HG03571 (cell line): ENCODE data around the gene GHR.

Source experiments
- ATAC-seq: cut with Tn5 transposase; IDR thresholded peaks from one replicate; pipeline ENCODE4 v1.9.1; 2021; ENCODE audit not compliant: unreplicated experiment

The GHR gene

DNA sequence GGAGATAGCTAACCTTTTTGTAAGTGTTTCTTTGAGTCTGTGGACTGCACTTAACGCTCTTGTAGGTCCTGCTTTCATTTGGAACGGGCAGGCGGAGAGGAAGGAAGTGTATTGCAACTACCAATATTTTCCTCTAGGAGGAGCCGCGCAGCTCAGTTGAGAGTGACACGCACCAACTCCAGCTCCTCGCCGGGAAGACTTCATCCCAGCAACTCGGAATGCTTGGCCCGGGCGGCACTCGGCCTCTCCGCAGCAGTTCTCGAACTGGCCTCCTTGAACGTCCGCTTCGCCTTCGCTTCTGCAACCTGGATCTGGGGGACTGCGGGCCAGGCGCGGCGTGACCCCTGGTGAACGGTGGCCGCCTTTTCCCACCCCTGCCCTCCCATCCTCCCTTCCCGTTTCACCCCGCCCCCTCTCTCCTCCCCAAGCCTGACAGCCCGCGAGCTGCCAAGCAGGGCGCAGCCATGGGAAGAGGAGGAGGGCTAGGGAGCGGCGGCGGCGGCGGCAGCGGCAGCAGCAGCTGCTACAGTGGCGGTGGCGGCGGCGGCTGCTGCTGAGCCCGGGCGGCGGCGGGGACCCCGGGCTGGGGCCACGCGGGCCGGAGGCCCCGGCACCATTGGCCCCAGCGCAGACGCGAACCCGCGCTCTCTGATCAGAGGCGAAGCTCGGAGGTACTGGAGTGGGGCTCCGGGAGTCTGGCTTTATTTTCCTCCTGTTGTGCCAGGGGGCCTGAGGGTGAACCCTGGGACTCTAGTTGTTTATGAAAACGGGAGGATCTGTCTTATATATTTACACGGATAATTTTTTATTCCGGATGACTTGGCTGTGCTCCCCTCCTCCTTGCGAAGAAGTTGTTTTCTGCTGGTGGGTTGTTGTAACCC, at the start of gene GHR:
Gene GHR (plus strand): TSS at position 155 of the 881 bp plus-strand sequence. CDS start 142,436 bp downstream, outside the sequence.
- no peak for ATAC-seq

DNA sequence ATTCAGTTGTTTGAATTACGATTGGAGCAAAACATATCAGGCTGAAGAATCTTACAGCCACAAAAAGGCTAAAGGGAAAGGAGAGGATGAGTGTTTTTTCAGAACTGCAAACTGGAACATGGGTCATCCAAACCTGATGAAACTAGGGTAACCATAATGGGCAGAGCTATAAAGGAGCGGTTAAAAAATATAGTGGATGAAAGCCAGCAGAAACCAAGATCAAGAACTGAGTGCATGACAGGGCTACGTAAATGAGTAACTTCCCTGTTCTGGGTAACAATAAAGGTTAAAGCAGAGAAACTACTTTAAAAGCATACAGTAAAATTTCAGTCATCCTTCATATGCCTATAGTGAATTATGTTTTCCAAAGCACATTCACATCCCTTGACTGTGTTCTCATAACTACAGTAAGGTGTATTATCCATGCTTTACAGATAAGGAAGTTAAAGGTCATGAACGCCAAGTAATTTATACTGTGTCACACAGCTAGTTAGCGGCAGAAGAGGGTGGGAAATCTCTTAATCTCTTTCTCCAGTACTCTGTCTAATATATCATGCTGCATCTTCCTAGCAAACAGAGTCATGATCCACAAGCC, 48.5 kb upstream of the GHR start:
- no peak for ATAC-seq

DNA sequence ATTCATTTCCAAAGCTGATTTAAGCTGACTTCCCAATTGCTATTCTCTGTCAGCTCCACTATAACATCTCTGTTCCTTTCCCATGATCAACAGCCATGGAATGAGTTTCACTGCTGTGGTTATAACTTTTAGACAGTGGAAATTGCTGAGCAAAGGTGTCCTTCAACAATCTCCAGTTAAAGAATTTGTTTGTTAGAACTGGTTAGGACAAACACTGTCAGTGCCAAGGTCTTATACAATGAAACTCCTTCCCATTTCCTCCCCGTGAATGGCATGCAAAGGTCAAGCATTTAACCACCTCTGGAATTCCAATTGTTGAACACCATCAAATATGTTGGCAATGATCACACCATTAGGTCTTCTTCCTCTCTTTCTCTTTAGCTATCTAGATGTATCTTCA, 45.7 kb upstream of the GHR start:
- no peak for ATAC-seq

DNA sequence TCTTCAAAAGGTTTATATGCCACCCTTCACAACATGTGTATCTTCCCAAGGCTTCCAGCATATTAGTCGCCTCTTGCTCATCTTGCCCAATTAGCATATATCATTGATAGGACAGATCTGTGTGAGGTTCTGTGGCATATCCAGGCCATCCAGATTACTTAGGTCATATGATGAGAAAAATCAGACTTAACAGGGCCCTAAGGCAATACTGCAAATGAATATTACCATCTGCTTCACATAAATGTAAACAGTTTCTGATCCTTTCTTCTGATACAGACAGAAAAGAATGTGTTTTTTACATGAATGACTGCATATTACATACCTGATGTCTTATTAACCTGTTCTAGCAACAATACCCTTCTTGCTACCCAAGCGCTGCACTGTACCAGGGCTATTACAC, 41.3 kb upstream of the GHR start:
- no peak for ATAC-seq

DNA sequence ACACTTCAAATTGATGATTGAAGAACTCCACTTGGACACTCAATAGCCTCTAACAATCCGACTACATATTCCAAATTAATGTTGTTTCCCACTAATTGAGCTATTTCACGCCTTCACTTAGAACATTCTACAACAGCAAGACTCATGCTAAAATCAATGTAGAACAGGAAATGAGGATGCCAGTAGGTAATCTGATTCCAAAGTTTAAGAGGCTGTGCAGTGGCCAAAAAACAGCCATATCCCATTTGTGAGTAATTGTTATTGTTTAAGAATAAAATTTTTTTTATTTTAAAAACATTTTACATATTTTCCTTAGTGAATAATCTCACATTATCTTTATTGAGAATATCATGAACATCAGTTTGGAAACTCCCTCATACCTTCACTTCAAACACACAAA, 35.7 kb upstream of the GHR start:
- ATAC-seq = no peak

DNA sequence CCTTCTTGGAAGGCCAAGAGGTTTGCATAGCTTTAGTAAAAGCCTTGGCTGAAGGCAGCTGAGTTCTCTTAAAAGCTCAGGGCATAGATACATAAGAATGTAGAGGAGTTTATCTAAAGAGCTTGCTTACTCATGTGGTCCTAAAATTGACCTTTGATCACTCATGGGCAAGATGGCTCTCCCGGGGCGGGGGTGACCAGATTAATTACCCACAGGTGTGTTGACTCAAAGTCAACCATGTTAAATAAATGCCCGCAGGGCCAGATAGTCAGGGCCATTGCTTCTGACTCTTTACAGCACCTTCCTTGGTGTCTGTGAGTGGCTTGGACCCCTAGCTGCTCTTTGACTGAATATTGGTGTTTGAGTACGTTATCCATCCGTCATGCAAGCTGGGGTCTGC, 33.1 kb upstream of the GHR start:
- no peak for ATAC-seq

DNA sequence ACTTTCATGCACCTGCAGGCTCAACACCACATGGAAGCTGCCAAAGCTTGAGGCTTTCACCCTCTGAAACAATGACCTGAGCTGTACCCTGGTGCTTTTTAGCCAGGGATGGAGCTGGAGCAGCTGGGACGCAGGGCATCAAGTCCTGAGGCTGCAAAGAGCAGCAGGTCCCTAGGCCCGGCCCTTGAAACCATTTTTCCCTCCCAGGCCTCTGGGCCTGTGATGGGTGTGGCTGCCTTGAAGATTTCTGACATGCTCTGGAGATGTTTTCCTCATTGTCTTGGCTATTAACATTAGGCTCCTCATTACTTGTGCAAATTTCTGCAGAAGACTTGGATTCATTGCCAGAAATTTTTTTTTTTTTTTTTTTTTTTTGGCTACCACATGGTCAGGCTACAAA, 30.3 kb upstream of the GHR start:
- no peak for ATAC-seq

DNA sequence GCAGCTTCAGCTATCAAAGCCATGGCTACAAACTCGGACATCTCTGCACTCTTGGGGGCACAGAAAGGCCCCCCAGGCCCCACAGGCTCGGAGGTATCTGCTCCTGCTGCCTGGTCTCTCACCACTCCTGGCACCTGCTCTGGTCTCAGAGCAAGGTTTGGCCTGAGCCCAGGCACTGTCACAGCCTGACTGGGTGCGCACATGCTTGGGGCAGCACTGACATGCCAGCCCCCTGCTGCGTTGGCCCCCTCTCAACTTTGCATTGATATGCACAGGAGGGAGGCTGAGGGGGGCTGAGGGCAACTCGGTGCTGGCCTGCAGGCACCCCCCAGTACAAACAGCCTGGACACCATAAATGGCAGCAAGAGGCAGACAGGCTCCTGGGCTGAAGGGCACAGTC, 27.1 kb upstream of the GHR start:
- no peak for ATAC-seq

DNA sequence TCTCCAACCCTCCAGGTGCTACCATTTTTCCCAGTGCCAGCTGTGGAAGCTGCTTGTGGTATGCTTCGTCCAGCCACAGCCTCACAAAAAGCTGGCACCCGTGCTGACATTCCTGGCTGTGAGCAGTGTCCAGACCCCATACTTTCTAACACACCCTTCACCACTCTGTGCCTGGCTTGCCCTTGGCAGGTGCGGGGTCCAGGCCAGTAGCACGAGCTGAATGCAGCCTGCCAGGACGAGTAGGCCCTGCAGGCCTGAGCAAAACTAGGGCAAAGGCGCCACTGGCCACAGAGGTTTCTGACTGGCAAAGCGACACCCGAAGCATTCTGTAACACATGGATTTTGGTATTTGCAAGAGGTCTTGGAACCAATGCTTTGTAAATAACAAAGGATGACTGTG, 26.0 kb upstream of the GHR start:
- no peak for ATAC-seq

DNA sequence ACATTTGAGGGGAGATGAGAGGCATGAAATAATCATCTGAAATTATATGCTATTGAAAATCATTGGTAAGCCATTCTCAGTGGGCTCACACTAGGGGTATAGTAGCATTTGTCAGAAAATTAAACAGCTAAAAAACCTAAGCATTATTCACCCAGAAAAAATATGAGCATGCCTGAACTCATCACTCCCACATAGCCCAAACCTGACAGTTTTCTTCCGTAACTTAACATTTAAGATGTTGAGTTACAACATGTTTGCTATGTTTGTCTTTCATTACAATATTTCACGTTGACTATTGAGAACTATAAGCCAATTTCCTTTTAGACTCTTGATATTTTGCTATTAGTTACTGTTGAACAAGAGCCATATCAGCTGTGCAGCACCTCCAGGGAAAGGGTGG, 23.5 kb upstream of the GHR start:
- no peak for ATAC-seq

DNA sequence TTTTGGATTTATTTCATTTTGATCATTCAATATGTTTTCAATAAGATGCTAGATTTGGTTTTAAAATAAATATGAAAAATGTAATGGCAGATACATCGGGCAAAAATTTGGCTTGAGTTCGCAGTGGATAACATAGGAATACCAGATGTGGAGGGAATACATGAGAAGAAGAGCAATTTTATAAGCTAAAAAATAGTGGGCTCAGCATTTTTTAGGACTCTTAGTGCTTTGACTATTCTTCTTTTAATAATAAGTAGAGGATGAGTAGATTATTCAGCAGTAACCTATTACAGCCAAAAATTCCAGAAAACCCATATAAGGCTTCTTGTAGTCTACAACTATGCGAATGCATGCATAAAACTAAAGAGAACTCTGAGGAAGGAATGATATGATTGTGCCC, 22.8 kb upstream of the GHR start:
- no peak for ATAC-seq

DNA sequence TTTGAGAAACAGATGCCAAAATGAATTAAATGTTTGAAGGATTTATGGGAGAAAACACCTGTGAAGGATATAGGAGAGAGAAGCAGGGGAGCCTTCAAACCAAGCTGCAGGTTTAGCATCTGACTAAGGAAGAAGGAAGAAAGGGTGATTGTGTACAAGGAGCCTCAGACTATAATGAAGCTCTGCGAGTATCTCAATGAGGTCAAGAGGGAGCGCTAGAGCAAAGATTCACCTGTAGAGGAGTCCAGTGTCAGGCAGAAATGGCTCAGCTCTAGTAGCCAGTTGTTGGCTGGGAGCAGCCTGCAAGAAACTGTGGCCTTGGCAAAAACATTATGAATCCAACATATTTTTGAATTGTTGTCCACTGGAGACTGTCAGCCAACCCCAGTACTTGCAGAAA, 20.0 kb upstream of the GHR start:
- ATAC-seq = no peak

DNA sequence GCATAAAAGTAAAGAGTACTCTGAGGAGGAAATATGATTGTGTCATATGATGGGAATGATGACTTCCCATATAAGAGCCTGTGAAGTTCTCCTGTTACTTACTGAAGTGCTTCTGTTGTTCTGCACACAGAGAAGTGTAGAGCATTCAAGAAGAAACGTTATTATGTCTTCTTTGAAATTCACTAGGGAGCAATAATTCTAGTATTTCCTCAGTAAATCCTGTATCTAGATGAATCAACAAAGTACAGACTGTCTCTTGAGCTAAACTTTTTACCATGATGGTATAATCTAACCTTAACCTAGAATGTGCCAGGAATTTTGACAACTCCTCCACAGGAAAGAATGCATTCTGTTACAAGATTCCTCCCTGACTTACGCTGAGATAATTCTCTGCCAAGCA, 18.9 kb upstream of the GHR start:
- no peak for ATAC-seq

DNA sequence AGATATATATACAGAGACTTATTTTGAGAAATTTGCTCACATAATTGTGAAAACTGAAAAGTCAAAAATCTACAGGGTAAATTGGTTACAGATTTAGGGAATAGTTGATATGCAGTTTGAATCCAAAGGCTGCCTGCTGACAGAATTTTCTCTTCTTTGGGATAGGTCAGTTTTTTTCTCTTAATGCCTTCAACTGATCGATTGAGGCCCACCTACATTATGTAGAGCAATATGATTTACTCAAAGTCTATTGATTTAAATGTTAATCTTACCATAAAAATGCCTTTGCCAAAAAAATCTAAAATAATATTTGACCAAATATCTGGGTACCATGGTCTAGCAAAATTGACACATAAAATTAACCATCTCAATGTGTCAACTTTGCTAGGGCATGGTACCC, 3.9 kb upstream of the GHR start:
- no peak for ATAC-seq

DNA sequence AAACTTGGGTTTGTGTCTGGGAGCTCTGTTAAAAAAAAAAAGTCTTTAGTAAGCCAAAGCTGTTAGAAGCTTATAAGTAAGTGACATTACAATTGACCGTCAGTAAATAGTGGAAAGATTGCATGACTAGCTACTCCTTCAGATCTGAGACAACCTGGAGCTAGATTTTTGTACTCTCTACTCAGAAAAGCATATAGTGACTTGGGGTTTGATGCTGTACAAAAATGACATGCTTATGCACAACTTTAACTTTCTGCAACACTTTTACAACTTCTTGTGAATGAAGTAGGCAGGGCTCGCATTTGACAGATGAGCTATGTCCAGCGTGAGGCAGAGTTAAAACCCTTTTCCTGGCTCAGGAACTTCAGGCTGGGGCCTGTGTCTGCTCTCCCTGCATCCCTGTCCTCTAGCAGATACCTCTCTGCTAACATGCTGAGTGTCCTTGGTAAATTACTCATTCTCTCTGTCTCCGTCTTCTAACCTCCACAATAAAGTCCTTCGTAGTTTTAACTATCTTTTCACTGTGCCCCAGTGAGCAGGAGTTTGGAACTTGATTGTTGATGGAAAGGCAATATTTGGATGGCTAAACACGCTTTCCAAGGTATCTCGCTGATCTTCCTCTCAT, 471 bp upstream of the GHR start:
- ATAC-seq = no peak

DNA sequence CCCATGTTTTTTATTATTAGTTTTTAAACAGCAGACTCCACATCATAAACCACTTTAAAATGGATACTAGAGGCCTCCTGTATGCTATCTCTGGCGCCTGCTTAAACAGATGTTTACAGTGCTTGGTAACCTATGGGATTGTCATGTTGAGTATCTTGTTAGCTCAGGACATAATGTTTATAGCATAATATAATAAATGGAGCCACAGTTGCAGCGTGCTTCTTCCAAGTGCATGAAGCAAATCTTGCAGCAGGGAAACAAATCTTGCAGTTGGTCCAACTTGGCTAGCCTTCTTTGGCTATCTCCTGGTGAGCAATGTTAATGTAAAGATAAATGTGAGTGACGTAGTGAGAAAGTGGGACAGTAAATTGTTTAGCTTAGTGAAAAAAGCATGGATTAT, 2.8 kb downstream of the GHR start:
- no peak for ATAC-seq

DNA sequence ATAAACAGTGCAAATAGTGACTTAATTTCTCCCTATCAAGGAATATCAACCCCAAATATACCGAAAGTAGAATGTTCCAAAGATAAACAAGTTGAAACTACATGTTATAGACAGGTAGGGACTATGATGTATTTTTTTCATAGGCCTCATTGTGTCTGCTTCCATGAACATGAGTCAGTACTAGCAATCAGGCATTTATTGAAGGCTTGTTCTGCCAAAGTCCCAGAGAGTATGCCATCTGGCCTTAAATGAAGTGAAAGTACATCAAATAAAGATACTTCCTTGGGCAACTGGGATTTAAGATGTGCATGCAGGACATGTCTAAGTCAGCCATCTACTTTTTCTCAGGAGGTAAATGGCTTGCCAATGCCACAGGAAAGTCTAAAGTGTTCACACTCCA, 6.5 kb downstream of the GHR start:
- no peak for ATAC-seq

DNA sequence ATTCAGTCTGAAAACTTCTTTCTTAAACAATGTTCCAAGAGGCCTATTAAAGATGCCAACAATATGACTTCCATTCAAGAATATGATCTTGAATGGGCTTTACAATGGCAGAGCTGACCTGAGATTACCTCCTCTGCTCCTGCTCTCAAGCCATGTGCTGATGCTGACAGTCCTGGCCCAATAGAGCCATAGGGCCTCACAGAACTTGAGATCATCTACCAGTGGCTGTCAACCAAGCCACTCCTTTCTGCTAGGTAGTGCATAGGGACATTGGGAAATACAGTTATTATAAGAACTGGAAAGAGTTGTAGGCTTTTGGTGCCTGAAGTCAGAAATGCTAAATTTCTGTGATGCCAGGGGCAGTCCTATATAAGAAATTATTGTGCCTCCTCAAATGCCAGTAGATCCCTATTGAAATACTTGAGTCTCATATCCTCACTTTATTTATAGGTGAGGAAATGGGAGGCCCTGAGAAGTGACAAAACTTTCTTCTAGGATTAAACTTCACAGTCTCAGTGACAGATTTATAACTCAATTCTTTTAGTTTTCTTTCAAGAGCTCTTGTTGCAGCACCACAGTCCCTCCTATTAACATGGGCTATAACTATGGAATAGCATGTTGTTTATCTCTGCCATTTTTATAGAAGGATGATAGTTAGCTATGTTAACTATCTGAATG, 10.9 kb downstream of the GHR start:
- ATAC-seq = no peak

DNA sequence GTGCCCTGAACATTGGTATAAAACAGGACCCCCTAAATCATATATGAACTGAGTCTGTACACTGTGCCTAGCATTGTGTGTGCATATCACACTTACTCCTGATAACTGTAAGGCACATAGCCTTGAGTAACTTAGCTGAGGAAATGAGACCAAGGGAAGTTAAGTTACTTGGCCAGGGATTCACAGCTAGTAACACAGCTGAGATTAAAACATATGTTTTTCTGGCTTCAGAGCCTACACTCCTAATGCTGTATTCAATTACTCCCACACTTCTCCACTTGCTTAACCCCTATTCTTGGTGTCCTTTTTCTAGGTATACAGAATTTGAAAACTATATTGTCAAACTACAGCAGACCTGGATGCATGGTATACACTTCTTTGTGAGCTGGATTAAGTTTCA, 12.8 kb downstream of the GHR start:
- no peak for ATAC-seq

DNA sequence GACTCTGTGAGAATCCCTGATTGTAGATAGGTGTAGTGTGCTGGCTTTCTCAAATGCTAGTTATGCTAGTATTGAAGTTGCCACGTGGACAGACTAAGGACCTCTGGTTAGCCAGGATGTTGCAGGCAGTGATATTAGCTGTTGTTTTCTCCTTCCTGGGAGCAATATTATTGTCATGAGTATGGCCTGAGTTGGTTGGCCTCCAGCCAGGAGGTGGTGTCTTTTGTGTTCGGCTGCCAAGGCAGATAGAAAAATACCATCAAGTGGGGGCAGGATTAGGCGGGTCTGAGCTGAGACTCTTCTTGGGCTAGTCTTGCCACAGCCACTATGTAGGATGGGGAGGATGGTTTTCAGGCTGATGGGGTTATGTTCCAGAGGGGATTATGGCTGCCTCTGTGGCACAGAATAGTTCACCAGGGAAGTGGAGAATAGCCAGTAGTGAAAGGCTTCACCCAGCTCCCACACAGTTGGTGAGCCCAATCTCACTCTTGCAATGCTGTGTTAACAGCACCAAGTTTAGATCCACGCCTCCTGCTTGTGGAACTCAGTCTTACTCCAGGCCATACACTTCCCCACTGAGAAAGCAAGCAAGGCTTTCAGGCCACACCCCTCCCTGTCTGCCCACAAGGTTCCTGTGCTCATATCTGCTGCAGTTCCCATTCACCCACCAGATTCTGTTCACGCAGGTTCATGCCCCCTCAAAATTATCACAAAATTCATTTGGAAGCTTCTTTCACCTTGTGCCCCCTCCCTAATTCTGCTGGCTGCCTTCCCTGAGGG, 31.2 kb downstream of the GHR start:
- ATAC-seq = no peak

DNA sequence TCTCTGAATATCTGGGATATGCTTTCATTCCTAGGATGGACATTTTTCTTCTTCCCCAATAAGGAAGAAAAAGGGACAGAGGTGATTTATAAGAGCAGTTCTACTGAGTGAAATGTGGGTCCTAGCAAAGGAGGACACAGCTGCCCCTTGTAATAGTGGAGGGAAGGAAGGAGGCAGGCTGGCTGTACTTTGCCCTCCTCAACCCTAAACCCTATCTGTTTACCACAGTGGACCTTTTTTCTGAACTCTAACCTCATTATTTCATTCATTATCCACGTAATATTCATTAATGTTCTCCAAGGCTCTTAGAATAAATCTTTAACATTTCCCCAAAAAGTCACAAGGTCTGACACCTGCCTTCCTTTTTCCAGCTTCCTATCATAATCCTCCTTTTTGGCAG, 37.8 kb downstream of the GHR start:
- ATAC-seq = no peak
